HG03460 (cell line): ENCODE results near the gene SYS1.

Experiments used
- ATAC-seq: cut with Tn5 transposase; IDR thresholded peaks from one replicate; pipeline ENCODE4 v1.9.1; 2021; ENCODE audit not compliant: unreplicated experiment

Gene SYS1

GRCh38 chr20:45412653-45413052 is 49.7 kb downstream of the SYS1 start:
- ATAC-seq: no peak

GRCh38 chr20:45413479-45413878 is 50.5 kb downstream of the SYS1 start:
- no peak for ATAC-seq

GRCh38 chr20:45415822-45416637 is 53.1 kb downstream of the SYS1 start, which contains the start of gene PIGT:
TSS of gene PIGT (plus strand) at chr20:45416141. CDS start at chr20:45416157, 16 bp downstream.
- ATAC-seq: peak; percentile 82

GRCh38 chr20:45416917-45417316 is 54.0 kb downstream of the SYS1 start:
- no peak for ATAC-seq
